ENCODE measurements around the gene TTC33.
A peak's percentile ranks its signal among the peaks of the same experiment; 100 is the strongest.

TTC33 gene

DNA sequence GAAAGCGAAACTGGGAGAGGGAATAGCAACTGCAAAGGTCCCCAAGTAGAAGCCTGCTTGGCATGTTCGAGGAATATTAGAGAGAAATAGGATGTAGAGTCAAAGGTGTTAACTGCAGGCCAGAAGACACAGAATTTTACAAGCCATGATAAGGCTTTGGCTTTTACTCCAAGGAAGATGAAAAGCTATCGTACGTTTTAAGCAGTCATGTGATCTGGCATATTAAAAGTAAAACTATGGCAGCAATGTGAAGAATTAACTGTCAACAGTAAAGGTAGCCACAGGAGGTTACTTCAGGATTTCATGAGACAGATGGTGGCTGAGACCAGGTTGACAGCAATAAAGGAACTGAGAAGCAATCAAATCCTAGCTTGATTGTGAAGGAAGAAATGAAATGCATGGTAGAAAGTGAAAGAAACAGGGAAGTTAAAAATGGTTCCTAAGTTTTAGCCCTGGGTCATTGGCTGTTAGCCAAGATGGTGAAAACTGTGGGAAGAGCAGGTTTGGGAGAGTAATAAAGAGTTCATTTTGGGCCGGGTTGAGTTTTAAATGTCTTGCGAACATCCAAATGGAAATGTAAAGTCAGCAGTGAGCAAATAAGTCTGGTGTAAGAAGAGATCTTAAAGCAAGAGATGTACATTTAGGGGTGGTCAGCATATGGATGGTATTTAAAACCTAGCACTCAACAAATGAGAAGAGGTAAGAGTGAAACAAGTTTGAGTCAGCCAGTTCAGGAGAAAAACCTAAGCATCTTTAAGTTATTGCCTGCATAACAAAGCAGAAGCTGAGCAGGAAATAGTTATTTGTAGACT lies 20.3 kb upstream of the TTC33 start:
- TF ChIP-seq, protein P1, sequence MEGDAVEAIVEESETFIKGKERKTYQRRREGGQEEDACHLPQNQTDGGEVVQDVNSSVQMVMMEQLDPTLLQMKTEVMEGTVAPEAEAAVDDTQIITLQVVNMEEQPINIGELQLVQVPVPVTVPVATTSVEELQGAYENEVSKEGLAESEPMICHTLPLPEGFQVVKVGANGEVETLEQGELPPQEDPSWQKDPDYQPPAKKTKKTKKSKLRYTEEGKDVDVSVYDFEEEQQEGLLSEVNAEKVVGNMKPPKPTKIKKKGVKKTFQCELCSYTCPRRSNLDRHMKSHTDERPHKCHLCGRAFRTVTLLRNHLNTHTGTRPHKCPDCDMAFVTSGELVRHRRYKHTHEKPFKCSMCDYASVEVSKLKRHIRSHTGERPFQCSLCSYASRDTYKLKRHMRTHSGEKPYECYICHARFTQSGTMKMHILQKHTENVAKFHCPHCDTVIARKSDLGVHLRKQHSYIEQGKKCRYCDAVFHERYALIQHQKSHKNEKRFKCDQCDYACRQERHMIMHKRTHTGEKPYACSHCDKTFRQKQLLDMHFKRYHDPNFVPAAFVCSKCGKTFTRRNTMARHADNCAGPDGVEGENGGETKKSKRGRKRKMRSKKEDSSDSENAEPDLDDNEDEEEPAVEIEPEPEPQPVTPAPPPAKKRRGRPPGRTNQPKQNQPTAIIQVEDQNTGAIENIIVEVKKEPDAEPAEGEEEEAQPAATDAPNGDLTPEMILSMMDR (IDR thresholded peaks at IDR 0.05; ENCODE audit: low read depth, low read length): no peak
- no peak overlapping the region for H3K4me3 ChIP-seq (ENCODE audit: low read depth, low read length)

DNA sequence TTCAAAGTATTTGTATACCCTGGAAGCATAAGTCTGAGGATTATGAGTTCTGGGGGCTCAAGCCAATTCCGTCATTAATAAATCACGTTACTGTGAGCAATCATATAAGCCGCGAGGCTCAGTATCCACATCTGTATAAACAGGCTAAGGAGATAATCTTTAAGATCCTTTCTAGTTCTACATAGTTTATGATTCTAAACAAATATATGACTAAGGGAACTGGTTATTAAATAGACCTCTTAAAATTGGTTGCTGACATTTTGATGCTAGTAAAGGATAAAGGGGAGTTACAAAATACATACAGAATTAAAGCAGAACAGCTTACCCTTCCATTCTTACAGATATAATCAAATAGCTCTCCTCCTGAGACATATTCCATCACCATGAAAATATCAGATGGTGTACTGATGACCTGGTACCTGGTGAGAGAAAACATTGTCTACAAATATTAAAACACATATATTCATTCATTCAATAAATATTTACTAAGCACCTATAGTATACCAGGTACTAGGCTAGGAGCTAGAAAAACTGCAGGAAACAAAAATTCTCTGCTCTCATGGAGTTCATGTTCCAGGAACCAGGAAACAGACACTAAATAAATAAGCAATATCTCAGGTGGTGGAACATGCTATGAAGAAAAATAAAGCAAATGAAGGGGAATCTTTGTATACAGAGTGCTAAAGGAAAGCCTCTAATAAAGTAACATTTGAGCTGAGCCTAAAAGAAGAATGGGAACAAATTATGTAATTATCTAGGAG lies 19.5 kb upstream of the TTC33 start:
- TF ChIP-seq, protein P1 (IDR thresholded peaks at IDR 0.05; ENCODE audit: low read depth, low read length): no peak

DNA sequence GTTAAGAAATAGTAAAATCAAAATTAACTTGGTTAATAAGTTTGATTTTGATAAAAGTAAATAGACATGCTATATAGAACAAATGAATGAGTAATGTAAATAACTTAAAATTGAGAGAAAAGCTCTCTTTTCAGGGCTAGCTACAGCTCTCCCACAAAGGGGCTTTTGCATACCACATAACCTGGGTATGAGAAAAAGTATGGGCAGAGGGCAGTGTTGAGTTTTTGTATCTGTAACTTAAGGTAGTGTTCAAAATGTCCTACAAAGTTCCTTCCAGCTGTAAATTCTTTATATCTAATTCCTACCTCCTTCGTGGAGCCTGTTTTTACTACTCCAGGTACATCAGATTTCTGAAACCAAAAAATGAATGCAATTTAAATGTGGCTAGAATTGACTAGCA lies 18.9 kb upstream of the TTC33 start:
- H3K4me3 ChIP-seq (ENCODE audit: low read depth, low read length): no peak overlapping the region
- TF ChIP-seq, protein P1 (IDR thresholded peaks at IDR 0.05; ENCODE audit: low read depth, low read length): no peak

More for the DNA sequence above, 19.5 kb upstream of the TTC33 start:
- H3K4me3 ChIP-seq (ENCODE audit: low read depth, low read length): no peak overlapping the region

DNA sequence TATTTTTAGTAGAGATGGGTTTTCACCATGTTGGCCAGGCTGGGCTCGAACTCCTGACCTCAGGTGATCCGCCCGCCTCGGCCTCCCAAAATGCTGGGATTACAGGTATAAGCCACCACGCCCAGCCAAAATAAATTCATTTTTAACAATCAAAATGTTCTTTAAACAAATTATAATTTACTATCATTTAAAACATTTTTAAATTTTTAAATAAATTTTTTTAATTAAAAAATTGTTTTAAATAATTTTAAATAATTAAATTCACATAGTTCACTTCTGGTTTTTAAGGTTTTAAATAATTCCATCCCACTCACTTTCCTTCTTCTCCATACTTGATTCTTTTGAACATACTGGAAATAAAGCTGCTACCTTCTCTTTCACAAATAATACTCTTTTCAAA lies 15.0 kb upstream of the TTC33 start:
- H3K4me3 ChIP-seq (ENCODE audit: low read depth, low read length): no peak overlapping the region
- TF ChIP-seq, protein P1 (IDR thresholded peaks at IDR 0.05; ENCODE audit: low read depth, low read length): no peak

DNA sequence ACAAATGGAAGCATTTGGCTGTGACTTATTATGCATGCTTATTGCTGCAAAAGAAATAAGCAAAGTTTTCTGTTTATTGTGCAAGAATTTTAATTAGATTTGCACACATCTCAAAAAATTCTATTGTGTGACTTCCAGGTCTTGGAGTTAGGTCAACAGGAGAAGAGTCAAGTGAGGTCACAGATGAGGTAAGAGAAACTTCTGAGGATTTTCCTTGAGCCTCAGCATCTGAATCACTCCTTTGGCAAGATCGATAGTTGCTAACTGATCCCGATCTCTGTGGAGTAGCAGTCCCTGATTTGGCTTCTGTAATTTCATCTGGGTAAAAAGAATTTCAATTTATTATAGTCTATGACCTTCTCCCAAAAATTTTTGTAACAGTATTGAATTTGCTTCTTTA lies 6.9 kb upstream of the TTC33 start:
- no peak overlapping the region for H3K4me3 ChIP-seq (ENCODE audit: low read depth, low read length)
- TF ChIP-seq, protein P1 (IDR thresholded peaks at IDR 0.05; ENCODE audit: low read depth, low read length): no peak

DNA sequence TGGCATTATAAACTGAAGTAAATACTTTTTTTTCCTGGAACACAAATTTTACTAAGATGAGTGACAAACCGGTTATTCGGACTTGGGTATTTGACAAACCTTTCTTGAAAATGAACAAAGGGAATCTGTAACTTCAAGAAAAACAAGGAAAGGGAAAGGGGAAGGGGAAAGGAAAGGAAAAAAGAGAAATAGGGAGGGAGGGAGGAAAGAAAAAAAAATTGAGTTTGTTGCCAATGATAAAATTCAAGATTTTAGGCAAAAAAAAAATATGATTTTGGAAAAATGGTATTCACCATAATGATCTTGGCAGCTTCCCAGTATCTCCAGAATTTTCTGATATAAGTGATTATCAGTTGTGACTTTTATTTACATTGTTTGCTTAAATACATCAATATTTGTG lies 1.6 kb upstream of the TTC33 start:
- TF ChIP-seq, protein P1 (IDR thresholded peaks at IDR 0.05; ENCODE audit: low read depth, low read length): no peak
- no peak overlapping the region for H3K4me3 ChIP-seq (ENCODE audit: low read depth, low read length)

DNA sequence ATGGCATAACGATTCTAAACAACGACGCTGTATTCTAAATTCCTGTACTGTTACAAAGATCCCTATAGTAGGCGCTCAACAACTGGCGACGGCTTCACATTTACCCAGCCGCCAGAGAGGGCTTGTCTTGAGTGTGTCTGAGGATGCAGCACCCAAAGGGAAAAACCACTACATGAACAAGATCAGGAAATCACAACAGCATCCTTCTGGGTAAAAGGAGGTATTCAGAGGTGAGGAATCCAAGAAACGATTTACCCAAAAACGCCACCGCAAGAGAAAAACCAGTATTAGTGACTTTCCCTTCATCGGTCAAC lies 711 bp downstream of the TTC33 start:
- TF ChIP-seq, protein P1 (IDR thresholded peaks at IDR 0.05; ENCODE audit: low read depth, low read length): peak; percentile 61
- H3K4me3 ChIP-seq (ENCODE audit: low read depth, low read length): peak overlapping the region; percentile 92
